Fibroblast of lung (primary cell): ENCODE data around the gene WDR72.

Source experiments
- EZH2 ChIP-seq: IDR thresholded peaks from 2 replicates; pipeline ENCODE4 v1.5.1; 2012; ENCODE audit warnings: low read length, control low read depth, mild to moderate bottlenecking; ENCODE audit errors: missing control alignments
- TF ChIP-seq, protein P1 (sequence below), 2 donors: IDR thresholded peaks in 1 of 2; conservative IDR thresholded peaks in 1 of 2; 1 replicate in 1 of 2; 2 replicates in 1 of 2; pipeline ENCODE4 v1.5.1; 2011 to 2012; ENCODE audit warnings: low read length in 2 of 2, control low read depth in 1 of 2, inconsistent platforms in 1 of 2, low read depth in 1 of 2, mild to moderate bottlenecking in 1 of 2

DNA sequence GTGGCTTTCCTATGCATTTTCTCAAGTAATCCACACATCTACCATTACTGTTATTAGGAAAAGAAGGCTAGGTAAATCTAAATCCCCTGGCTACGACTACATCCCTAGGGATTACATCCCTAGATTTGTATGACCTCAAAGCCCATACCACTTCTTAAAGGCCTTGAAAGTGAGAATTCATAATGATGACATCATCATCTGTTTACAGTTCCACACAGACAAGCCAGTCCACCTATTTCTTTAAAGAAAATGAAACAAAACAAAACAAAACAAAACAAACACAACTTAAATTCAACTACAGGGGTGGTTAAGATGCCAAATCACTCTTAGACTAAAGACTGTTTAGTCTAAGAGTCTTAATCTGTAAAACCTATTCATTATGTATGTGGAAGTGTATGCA lies 5.7 kb downstream of the WDR72 start:
- TF ChIP-seq, protein P1, sequence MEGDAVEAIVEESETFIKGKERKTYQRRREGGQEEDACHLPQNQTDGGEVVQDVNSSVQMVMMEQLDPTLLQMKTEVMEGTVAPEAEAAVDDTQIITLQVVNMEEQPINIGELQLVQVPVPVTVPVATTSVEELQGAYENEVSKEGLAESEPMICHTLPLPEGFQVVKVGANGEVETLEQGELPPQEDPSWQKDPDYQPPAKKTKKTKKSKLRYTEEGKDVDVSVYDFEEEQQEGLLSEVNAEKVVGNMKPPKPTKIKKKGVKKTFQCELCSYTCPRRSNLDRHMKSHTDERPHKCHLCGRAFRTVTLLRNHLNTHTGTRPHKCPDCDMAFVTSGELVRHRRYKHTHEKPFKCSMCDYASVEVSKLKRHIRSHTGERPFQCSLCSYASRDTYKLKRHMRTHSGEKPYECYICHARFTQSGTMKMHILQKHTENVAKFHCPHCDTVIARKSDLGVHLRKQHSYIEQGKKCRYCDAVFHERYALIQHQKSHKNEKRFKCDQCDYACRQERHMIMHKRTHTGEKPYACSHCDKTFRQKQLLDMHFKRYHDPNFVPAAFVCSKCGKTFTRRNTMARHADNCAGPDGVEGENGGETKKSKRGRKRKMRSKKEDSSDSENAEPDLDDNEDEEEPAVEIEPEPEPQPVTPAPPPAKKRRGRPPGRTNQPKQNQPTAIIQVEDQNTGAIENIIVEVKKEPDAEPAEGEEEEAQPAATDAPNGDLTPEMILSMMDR (conservative IDR thresholded peaks at IDR 0.05 in 1 of 2, IDR thresholded peaks at IDR 0.05 in 1 of 2; ENCODE audit: low read depth in 1 of 2, low read length in 2 of 2): no peak
- TF ChIP-seq EZH2: no peak
